ENCODE results near the gene TNFAIP1. TPM values are rescaled to one million over a fixed set of nuclear protein-coding genes. Genes with fewer than 3 reads are reported as not detected.
"Not testable (repeated sequence)": the region's sequence is repeated elsewhere in the genome, so short reads cannot be mapped to it uniquely, and the experiment has no call there.

The TNFAIP1 gene
- 10 to 100 TPM; 24.4 to 27.3 TPM for total RNA-seq

GRCh38 chr17:28335201-28335958 is at the start of gene TNFAIP1, which contains the start of gene IFT20:
TSS of gene TNFAIP1 (plus strand) at chr17:28335761. CDS start at chr17:28339522, 3,761 bp downstream.
TSS of gene IFT20 (minus strand) at chr17:28335472. CDS start at chr17:28331985, 3,487 bp downstream.
- H3K4me1 Mint-ChIP-seq (ENCODE audit: low read depth): peaks cover 36% of the 10 kb centered on the region
- peak; percentile 99 for DNase-seq
- intact Hi-C loops (cut with micrococcal nuclease): loop anchor here (1.0 kb wide), 5 partner anchors 8 to 617 kb away; partner anchors contain the start of genes POLDIP2, SARM1 and TMEM97
- POLR2A ChIA-PET: interaction anchor here (1.1 to 2.3 kb wide), 9 partner anchors 9 to 236 kb away, joined by 4 to 40 read pairs (median 5); partner anchors contain the start of genes PIGS, POLDIP2, SARM1 and TMEM97
- H3K9me3 Mint-ChIP-seq: no peaks in the 10 kb centered on the region
- H3K27me3 Mint-ChIP-seq: no peaks in the 10 kb centered on the region
- H3K36me3 Mint-ChIP-seq: peaks cover 6% of the 10 kb centered on the region
- H3K4me3 Mint-ChIP-seq: peak within 1 kb of the TSS; percentile 94
- CTCF ChIA-PET: interaction anchor here (0.6 to 3.9 kb wide), 12 partner anchors 9 to 106 kb away, joined by 3 to 13 read pairs (median 4); partner anchors contain the start of gene POLDIP2
- peak within 1 kb of the TSS; percentile 87 for H3K27ac Mint-ChIP-seq

- H3K27me3 Mint-ChIP-seq: no peaks in the 10 kb centered on the region
- intact Hi-C loops (cut with micrococcal nuclease): no loop called here
- H3K27ac Mint-ChIP-seq: no peak overlapping the region
- H3K36me3 Mint-ChIP-seq: no peaks in the 10 kb centered on the region
- H3K9me3 Mint-ChIP-seq: no peaks in the 10 kb centered on the region
- no peak overlapping the region for H3K4me3 Mint-ChIP-seq
- DNase-seq: no peak
- POLR2A ChIA-PET: no interaction called here
- no peaks in the 10 kb centered on the region for H3K4me1 Mint-ChIP-seq (ENCODE audit: low read depth)
- CTCF ChIA-PET: interaction anchor here (1.0 kb wide), 1 partner anchor 35 kb away, joined by 4 read pairs; no protein-coding TSS in a partner anchor
These were observed 49.6 kb upstream of the TNFAIP1 start for GRCh38 chr17:28285965-28286364.

- ChIA-PET POLR2A (no interaction called here), CTCF (interaction anchor here (1.1 kb wide), 1 partner anchor 45 kb away, joined by 3 read pairs; the partner anchor contains the start of gene TNFAIP1)
- H3K36me3 Mint-ChIP-seq: no peaks in the 10 kb centered on the region
- H3K27ac Mint-ChIP-seq: no peak overlapping the region
- intact Hi-C loops (cut with micrococcal nuclease): no loop called here
- peaks cover 3% of the 10 kb centered on the region for H3K4me1 Mint-ChIP-seq (ENCODE audit: low read depth)
- no peaks in the 10 kb centered on the region for H3K9me3 Mint-ChIP-seq
- H3K4me3 Mint-ChIP-seq: no peak overlapping the region
- H3K27me3 Mint-ChIP-seq: peaks cover 11% of the 10 kb centered on the region
- no peak for DNase-seq
These were observed 44.9 kb upstream of the TNFAIP1 start for GRCh38 chr17:28290703-28291102.

GRCh38 chr17:28291780-28292330 is 43.7 kb upstream of the TNFAIP1 start:
- CTCF ChIA-PET: no interaction called here
- Mint-ChIP-seq H3K27ac (no peak overlapping the region), H3K4me1 (ENCODE audit: low read depth) (peaks cover 15% of the 10 kb centered on the region), H3K36me3 (no peaks in the 10 kb centered on the region), H3K9me3 (no peaks in the 10 kb centered on the region), H3K27me3 (peaks cover 12% of the 10 kb centered on the region), H3K4me3 (no peak overlapping the region)
- POLR2A ChIA-PET: no interaction called here
- no peak for DNase-seq
- intact Hi-C loops (cut with micrococcal nuclease): no loop called here

- POLR2A ChIA-PET, CTCF ChIA-PET: not testable (repeated sequence)
These were observed 42.7 kb upstream of the TNFAIP1 start for GRCh38 chr17:28292878-28293277.

GRCh38 chr17:28293994-28294393 is 41.6 kb upstream of the TNFAIP1 start:
- intact Hi-C loops (cut with micrococcal nuclease): no loop called here

More at GRCh38 chr17:28292878-28293277, 42.7 kb upstream of the TNFAIP1 start:
- H3K9me3 Mint-ChIP-seq; H3K36me3 Mint-ChIP-seq; intact Hi-C loops (cut with micrococcal nuclease); H3K4me3 Mint-ChIP-seq; H3K27ac Mint-ChIP-seq; DNase-seq: not testable (repeated sequence)
- H3K4me1 Mint-ChIP-seq (ENCODE audit: low read depth): peaks cover 15% of the 10 kb centered on the region
- peaks cover 14% of the 10 kb centered on the region for H3K27me3 Mint-ChIP-seq

GRCh38 chr17:28295677-28296578 is 39.6 kb upstream of the TNFAIP1 start:
- peaks cover 14% of the 10 kb centered on the region for H3K27me3 Mint-ChIP-seq
- no peaks in the 10 kb centered on the region for H3K36me3 Mint-ChIP-seq
- peaks cover 15% of the 10 kb centered on the region for H3K4me1 Mint-ChIP-seq (ENCODE audit: low read depth)
- no peak overlapping the region for H3K4me3 Mint-ChIP-seq
- CTCF ChIA-PET: interaction anchor here (1.1 to 1.9 kb wide), 4 partner anchors 11 to 24 kb away, joined by 3 to 4 read pairs (median 3); partner anchors contain the start of gene TMEM97
- POLR2A ChIA-PET: interaction anchor here (0.8 to 1.3 kb wide), 3 partner anchors 15 to 24 kb away, joined by 3 to 6 read pairs (median 5); no protein-coding TSS in a partner anchor
- no peaks in the 10 kb centered on the region for H3K9me3 Mint-ChIP-seq
- DNase-seq: no peak
- H3K27ac Mint-ChIP-seq: peak overlapping the region; percentile 55
- intact Hi-C loops (cut with micrococcal nuclease): loop anchor here (1.0 kb wide), 1 partner anchor 18 kb away; no protein-coding TSS in a partner anchor

More at GRCh38 chr17:28293994-28294393, 41.6 kb upstream of the TNFAIP1 start:
- no peak overlapping the region for H3K4me3 Mint-ChIP-seq
- H3K4me1 Mint-ChIP-seq (ENCODE audit: low read depth): peaks cover 15% of the 10 kb centered on the region
- no peaks in the 10 kb centered on the region for H3K36me3 Mint-ChIP-seq
- H3K27me3 Mint-ChIP-seq: peaks cover 14% of the 10 kb centered on the region
- ChIA-PET CTCF (no interaction called here), POLR2A (no interaction called here)
- no peak overlapping the region for H3K27ac Mint-ChIP-seq
- H3K9me3 Mint-ChIP-seq: no peaks in the 10 kb centered on the region
- DNase-seq: no peak

GRCh38 chr17:28298449-28298848 is 37.1 kb upstream of the TNFAIP1 start:
- H3K9me3 Mint-ChIP-seq: no peaks in the 10 kb centered on the region
- intact Hi-C loops (cut with micrococcal nuclease): no loop called here
- H3K4me3 Mint-ChIP-seq: no peak overlapping the region
- H3K27me3 Mint-ChIP-seq: peaks cover 9% of the 10 kb centered on the region
- H3K4me1 Mint-ChIP-seq (ENCODE audit: low read depth): peaks cover 15% of the 10 kb centered on the region
- POLR2A ChIA-PET: no interaction called here
- H3K36me3 Mint-ChIP-seq: no peaks in the 10 kb centered on the region
- DNase-seq: no peak
- CTCF ChIA-PET: interaction anchor here (1.1 kb wide), 1 partner anchor 64 kb away, joined by 3 read pairs; no protein-coding TSS in a partner anchor
- H3K27ac Mint-ChIP-seq: no peak overlapping the region

GRCh38 chr17:28306954-28307401 is 28.6 kb upstream of the TNFAIP1 start:
- intact Hi-C loops (cut with micrococcal nuclease): no loop called here
- CTCF ChIA-PET: no interaction called here
- Mint-ChIP-seq H3K9me3 (no peaks in the 10 kb centered on the region), H3K27ac (no peak overlapping the region), H3K4me3 (no peak overlapping the region), H3K36me3 (no peaks in the 10 kb centered on the region), H3K4me1 (ENCODE audit: low read depth) (no peaks in the 10 kb centered on the region), H3K27me3 (peaks cover 17% of the 10 kb centered on the region)
- DNase-seq: no peak
- POLR2A ChIA-PET: no interaction called here

- DNase-seq: no peak
- no peaks in the 10 kb centered on the region for H3K9me3 Mint-ChIP-seq
- H3K27me3 Mint-ChIP-seq: no peaks in the 10 kb centered on the region
- H3K27ac Mint-ChIP-seq: no peak overlapping the region
- H3K36me3 Mint-ChIP-seq: no peaks in the 10 kb centered on the region
- POLR2A ChIA-PET: no interaction called here
- CTCF ChIA-PET: interaction anchor here (1.2 kb wide), 1 partner anchor 22 kb away, joined by 3 read pairs; the partner anchor contains the start of genes IFT20 and TNFAIP1
- intact Hi-C loops (cut with micrococcal nuclease): no loop called here
- no peak overlapping the region for H3K4me3 Mint-ChIP-seq
- H3K4me1 Mint-ChIP-seq (ENCODE audit: low read depth): peaks cover 9% of the 10 kb centered on the region
These were observed 21.7 kb upstream of the TNFAIP1 start for GRCh38 chr17:28313841-28314240.

GRCh38 chr17:28315846-28316705 is 19.5 kb upstream of the TNFAIP1 start:
- intact Hi-C loops (cut with micrococcal nuclease): loop anchor here (5.0 kb wide), 2 partner anchors 39 to 274 kb away; partner anchors contain the start of gene NLK
- CTCF ChIA-PET: no interaction called here
- no peak for DNase-seq
- no peak overlapping the region for H3K27ac Mint-ChIP-seq
- no peaks in the 10 kb centered on the region for H3K27me3 Mint-ChIP-seq
- POLR2A ChIA-PET: no interaction called here
- peaks cover 10% of the 10 kb centered on the region for H3K36me3 Mint-ChIP-seq
- H3K4me1 Mint-ChIP-seq (ENCODE audit: low read depth): peaks cover 21% of the 10 kb centered on the region
- no peak overlapping the region for H3K4me3 Mint-ChIP-seq
- no peaks in the 10 kb centered on the region for H3K9me3 Mint-ChIP-seq
